Gastroesophageal sphincter (tissue), 4 donors: ENCODE data around the gene TLR1. TPM values are rescaled to one million over a fixed set of nuclear protein-coding genes. Genes with fewer than 3 reads are reported as not detected.

ENCODE experiments used
- ATAC-seq: fragments of 150-250 bp; one replicate; pipeline ENCODE4 v1.9.1; 2016; ENCODE audit warnings: mild to moderate bottlenecking, moderate library complexity
- H3K27ac ChIP-seq, 4 donors: fragments of 200-600 bp; sonication (generic) in 3 of 4; 1 replicate in 3 of 4; 2 replicates in 1 of 4; pipeline ENCODE4 v1.5.1; 2016 to 2019
- H3K27me3 ChIP-seq: fragments of 200-600 bp; sonication (generic); one replicate; pipeline ENCODE4 v1.5.1; 2019
- H3K36me3 ChIP-seq, 2 donors: fragments of 200-600 bp; sonication (generic); one replicate each; pipeline ENCODE4 v1.5.1; 2019; ENCODE audit warnings: control low read depth in 1 of 2
- H3K4me1 ChIP-seq, 3 donors: fragments of 200-600 bp; sonication (generic); 1 replicate in 2 of 3; 2 replicates in 1 of 3; pipeline ENCODE4 v1.5.1; 2016 to 2019; ENCODE audit warnings: control low read depth in 2 of 3
- H3K4me3 ChIP-seq, 2 donors: fragments of 200-600 bp; sonication (generic); one replicate each; pipeline ENCODE4 v1.5.1; 2019; ENCODE audit warnings: mild to moderate bottlenecking in 1 of 2, moderate library complexity in 1 of 2
- H3K9me3 ChIP-seq, 3 donors: fragments of 200-600 bp; sonication (generic); one replicate each; pipeline ENCODE4 v1.5.1; 2017 to 2019; ENCODE audit warnings: control low read depth in 2 of 3
- CTCF ChIP-seq, 4 experiments: fragments of 200-600 bp in 2 of 4; fragments of 450-650 bp in 2 of 4; sonication (generic) in 1 of 4; IDR thresholded peaks; one replicate each; pipeline ENCODE4 v1.5.1; 2017 to 2019; ENCODE audit warnings: antibody characterized with exemption in 4 of 4, mild to moderate bottlenecking in 2 of 4, moderate library complexity in 2 of 4
- EP300 ChIP-seq: sonication (generic); formaldehyde crosslinking; IDR thresholded peaks from one replicate; pipeline ENCODE4 v1.6.1; 2017; ENCODE audit warnings: antibody characterized with exemption, mild to moderate bottlenecking
- POLR2A ChIP-seq, 2 donors: fragments of 450-650 bp; IDR thresholded peaks; one replicate each; pipeline ENCODE4 v1.6.1; 2017; ENCODE audit warnings: antibody characterized with exemption in 2 of 2, mild to moderate bottlenecking in 2 of 2, moderate library complexity in 1 of 2
- POLR2AphosphoS5 ChIP-seq: sonication (generic); formaldehyde crosslinking; IDR thresholded peaks from one replicate; pipeline ENCODE4 v1.6.1; 2017; ENCODE audit warnings: antibody characterized with exemption
- WGBS, 2 donors: methylation state at CpG; one replicate each; pipeline ENCODE4 v1.1.5; 2018; ENCODE audit warnings: low coverage in 1 of 2; 5-methylcytosine and 5-hydroxymethylcytosine counted together
- total RNA-seq, 4 donors: library from RNA; depleted of rRNA; stranded (reverse); fragments of >200 nt; gene quantifications; one replicate each; pipeline ENCODE4 v1.1.0, GENCODE V29; 2016

Gene TLR1
- total RNA-seq, 4 donors from 2014 or later: 4.7 to 16.2 (median 11.9) TPM

GRCh38 chr4:38829237-38829636 is 24.6 kb upstream of the TLR1 start:
- 86 to 87% methylated on average over 5 of the region's 5 CpGs for WGBS, 2 donors
- no peak for TF ChIP-seq POLR2AphosphoS5
- no peak for TF ChIP-seq CTCF (IDR thresholded peaks at IDR 0.05)
- TF ChIP-seq POLR2A (IDR thresholded peaks at IDR 0.05): no peak
- no peak for TF ChIP-seq EP300
- Histone ChIP-seq H3K4me3 (no peak overlapping the region), H3K4me1 (no peaks in the 10 kb centered on the region), H3K36me3 (no peaks in the 10 kb centered on the region), H3K9me3 (peaks cover 0 to 3% (median 0%) of the 10 kb centered on the region in 3 donors), H3K27ac (no peak overlapping the region), H3K27me3 (no peaks in the 10 kb centered on the region)
- ATAC-seq: no peak

GRCh38 chr4:38823766-38824165 is 19.2 kb upstream of the TLR1 start:
- ATAC-seq: no peak
- no peaks in the 10 kb centered on the region for H3K4me1 ChIP-seq
- H3K27ac ChIP-seq: no peak overlapping the region
- H3K27me3 ChIP-seq: no peaks in the 10 kb centered on the region
- no peak for TF ChIP-seq EP300
- no peak for TF ChIP-seq CTCF (IDR thresholded peaks at IDR 0.05)
- no peak for TF ChIP-seq POLR2AphosphoS5
- TF ChIP-seq POLR2A (IDR thresholded peaks at IDR 0.05): no peak
- H3K9me3 ChIP-seq: no peaks in the 10 kb centered on the region
- whole genome bisulfite sequencing, 2 donors: no CpG with 5 or more reads among the region's 27 CpGs
- no peak overlapping the region for H3K4me3 ChIP-seq
- H3K36me3 ChIP-seq: no peaks in the 10 kb centered on the region

GRCh38 chr4:38822748-38823303 is 18.2 kb upstream of the TLR1 start:
- 75 to 80% methylated on average over 3 to 5 of the region's 5 CpGs for WGBS, 2 donors
- no peak overlapping the region for H3K27ac ChIP-seq
- no peak for TF ChIP-seq CTCF (IDR thresholded peaks at IDR 0.05)
- no peaks in the 10 kb centered on the region for H3K4me1 ChIP-seq
- H3K9me3 ChIP-seq: no peaks in the 10 kb centered on the region
- no peak overlapping the region for H3K4me3 ChIP-seq
- no peaks in the 10 kb centered on the region for H3K36me3 ChIP-seq
- H3K27me3 ChIP-seq: no peaks in the 10 kb centered on the region
- no peak for ATAC-seq

- no peaks in the 10 kb centered on the region for H3K4me1 ChIP-seq
- no peak overlapping the region for H3K27ac ChIP-seq
- no peaks in the 10 kb centered on the region for H3K27me3 ChIP-seq
- 89 to 100% methylated on average over 3 of the region's 3 CpGs for WGBS, 2 donors
- no peak overlapping the region for H3K4me3 ChIP-seq
- no peak for ATAC-seq
- H3K36me3 ChIP-seq: no peaks in the 10 kb centered on the region
- H3K9me3 ChIP-seq: no peaks in the 10 kb centered on the region
- TF ChIP-seq POLR2AphosphoS5: no peak
- no peak for TF ChIP-seq CTCF (IDR thresholded peaks at IDR 0.05)
- TF ChIP-seq POLR2A (IDR thresholded peaks at IDR 0.05): no peak
- no peak for TF ChIP-seq EP300
Observed at GRCh38 chr4:38821739-38822138, 17.1 kb upstream of the TLR1 start.

- no peak overlapping the region for H3K27ac ChIP-seq
- ATAC-seq: no peak
- no peaks in the 10 kb centered on the region for H3K36me3 ChIP-seq
- peaks cover 0 to 4% (median 0%) of the 10 kb centered on the region in 3 donors for H3K9me3 ChIP-seq
- no peak overlapping the region for H3K4me3 ChIP-seq
- no peaks in the 10 kb centered on the region for H3K27me3 ChIP-seq
- 91 to 93% methylated on average over 3 to 4 of the region's 4 CpGs for WGBS, 2 donors
- TF ChIP-seq EP300 (no peak), POLR2A (IDR thresholded peaks at IDR 0.05) (no peak), CTCF (IDR thresholded peaks at IDR 0.05) (no peak), POLR2AphosphoS5 (no peak)
- no peaks in the 10 kb centered on the region for H3K4me1 ChIP-seq
Observed at GRCh38 chr4:38820329-38821061, 15.9 kb upstream of the TLR1 start.
